ENCODE results near the gene SOWAHA.
"Not testable (repeated sequence)": the region's sequence is repeated elsewhere in the genome, so short reads cannot be mapped to it uniquely, and the experiment has no call there.

The SOWAHA gene

GRCh38 chr5:132848270-132848669 is 35.2 kb downstream of the SOWAHA start:
- H3K27me3 ChIP-seq (ENCODE audit: control insufficient read depth, insufficient read depth, low read length) = no peaks in the 10 kb centered on the region
- no peaks in the 10 kb centered on the region for H3K4me1 ChIP-seq (ENCODE audit: control insufficient read depth, low read depth, low read length)
- H3K4me3 ChIP-seq (ENCODE audit: low read length) = no peak overlapping the region
- no peak overlapping the region for H3K9ac ChIP-seq (ENCODE audit: low read length)
- H3K9me3 ChIP-seq (ENCODE audit: control insufficient read depth, low read depth, low read length) = no peaks in the 10 kb centered on the region
- H3K36me3 ChIP-seq (ENCODE audit: control insufficient read depth, low read depth, low read length) = no peaks in the 10 kb centered on the region
- no peak overlapping the region for H3K27ac ChIP-seq (ENCODE audit: low read length)

- H3K9ac ChIP-seq (ENCODE audit: low read length) = no peak overlapping the region
- H3K4me3 ChIP-seq (ENCODE audit: low read length) = no peak overlapping the region
- peaks cover under 1% of the 10 kb centered on the region for H3K4me1 ChIP-seq (ENCODE audit: control insufficient read depth, low read depth, low read length)
- H3K27ac ChIP-seq (ENCODE audit: low read length) = no peak overlapping the region
- H3K36me3 ChIP-seq (ENCODE audit: control insufficient read depth, low read depth, low read length) = no peaks in the 10 kb centered on the region
- no peaks in the 10 kb centered on the region for H3K27me3 ChIP-seq (ENCODE audit: control insufficient read depth, insufficient read depth, low read length)
- H3K9me3 ChIP-seq (ENCODE audit: control insufficient read depth, low read depth, low read length) = no peaks in the 10 kb centered on the region
Observed at GRCh38 chr5:132849347-132849746, 36.2 kb downstream of the SOWAHA start.

- Histone ChIP-seq H3K36me3 (ENCODE audit: control insufficient read depth, low read depth, low read length) (no peaks in the 10 kb centered on the region), H3K9me3 (ENCODE audit: control insufficient read depth, low read depth, low read length) (no peaks in the 10 kb centered on the region), H3K4me1 (ENCODE audit: control insufficient read depth, low read depth, low read length) (peaks cover 3% of the 10 kb centered on the region), H3K9ac (ENCODE audit: low read length) (no peak overlapping the region), H3K27ac (ENCODE audit: low read length) (no peak overlapping the region), H3K27me3 (ENCODE audit: control insufficient read depth, insufficient read depth, low read length) (no peaks in the 10 kb centered on the region), H3K4me3 (ENCODE audit: low read length) (no peak overlapping the region)
Observed at GRCh38 chr5:132850066-132850465, 37.0 kb downstream of the SOWAHA start.

GRCh38 chr5:132853323-132853722 is 40.2 kb downstream of the SOWAHA start:
- H3K9me3 ChIP-seq (ENCODE audit: control insufficient read depth, low read depth, low read length) = no peaks in the 10 kb centered on the region
- no peak overlapping the region for H3K4me3 ChIP-seq (ENCODE audit: low read length)
- no peak overlapping the region for H3K9ac ChIP-seq (ENCODE audit: low read length)
- no peaks in the 10 kb centered on the region for H3K36me3 ChIP-seq (ENCODE audit: control insufficient read depth, low read depth, low read length)
- no peak overlapping the region for H3K27ac ChIP-seq (ENCODE audit: low read length)
- H3K4me1 ChIP-seq (ENCODE audit: control insufficient read depth, low read depth, low read length) = peaks cover 3% of the 10 kb centered on the region
- H3K27me3 ChIP-seq (ENCODE audit: control insufficient read depth, insufficient read depth, low read length) = no peaks in the 10 kb centered on the region

- H3K36me3 ChIP-seq (ENCODE audit: control insufficient read depth, low read depth, low read length) = no peaks in the 10 kb centered on the region
- peaks cover 3% of the 10 kb centered on the region for H3K4me1 ChIP-seq (ENCODE audit: control insufficient read depth, low read depth, low read length)
- H3K9ac ChIP-seq (ENCODE audit: low read length) = no peak overlapping the region
- no peak overlapping the region for H3K4me3 ChIP-seq (ENCODE audit: low read length)
- no peaks in the 10 kb centered on the region for H3K27me3 ChIP-seq (ENCODE audit: control insufficient read depth, insufficient read depth, low read length)
- H3K9me3 ChIP-seq (ENCODE audit: control insufficient read depth, low read depth, low read length) = no peaks in the 10 kb centered on the region
- H3K27ac ChIP-seq (ENCODE audit: low read length) = no peak overlapping the region
Observed at GRCh38 chr5:132853790-132854189, 40.7 kb downstream of the SOWAHA start.

- Histone ChIP-seq H3K9ac (ENCODE audit: low read length) (no peak overlapping the region), H3K4me1 (ENCODE audit: control insufficient read depth, low read depth, low read length) (peaks cover 3% of the 10 kb centered on the region), H3K27me3 (ENCODE audit: control insufficient read depth, insufficient read depth, low read length) (no peaks in the 10 kb centered on the region), H3K4me3 (ENCODE audit: low read length) (no peak overlapping the region), H3K9me3 (ENCODE audit: control insufficient read depth, low read depth, low read length) (no peaks in the 10 kb centered on the region), H3K36me3 (ENCODE audit: control insufficient read depth, low read depth, low read length) (no peaks in the 10 kb centered on the region), H3K27ac (ENCODE audit: low read length) (no peak overlapping the region)
Observed at GRCh38 chr5:132854301-132854700, 41.2 kb downstream of the SOWAHA start.

- H3K9me3 ChIP-seq (ENCODE audit: control insufficient read depth, low read depth, low read length); H3K27me3 ChIP-seq (ENCODE audit: control insufficient read depth, insufficient read depth, low read length); H3K27ac ChIP-seq (ENCODE audit: low read length); H3K36me3 ChIP-seq (ENCODE audit: control insufficient read depth, low read depth, low read length); H3K4me1 ChIP-seq (ENCODE audit: control insufficient read depth, low read depth, low read length); H3K4me3 ChIP-seq (ENCODE audit: low read length); H3K9ac ChIP-seq (ENCODE audit: low read length): not testable (repeated sequence)
Observed at GRCh38 chr5:132854992-132855391, 41.9 kb downstream of the SOWAHA start.

- Histone ChIP-seq H3K36me3 (ENCODE audit: control insufficient read depth, low read depth, low read length) (no peaks in the 10 kb centered on the region), H3K27me3 (ENCODE audit: control insufficient read depth, insufficient read depth, low read length) (no peaks in the 10 kb centered on the region), H3K27ac (ENCODE audit: low read length) (no peak overlapping the region), H3K9me3 (ENCODE audit: control insufficient read depth, low read depth, low read length) (no peaks in the 10 kb centered on the region), H3K9ac (ENCODE audit: low read length) (no peak overlapping the region), H3K4me1 (ENCODE audit: control insufficient read depth, low read depth, low read length) (peaks cover 3% of the 10 kb centered on the region), H3K4me3 (ENCODE audit: low read length) (no peak overlapping the region)
Observed at GRCh38 chr5:132856011-132856410, 42.9 kb downstream of the SOWAHA start.

GRCh38 chr5:132859889-132860437 is 46.9 kb downstream of the SOWAHA start:
- Histone ChIP-seq H3K4me3 (ENCODE audit: low read length) (no peak overlapping the region), H3K27me3 (ENCODE audit: control insufficient read depth, insufficient read depth, low read length) (no peaks in the 10 kb centered on the region), H3K27ac (ENCODE audit: low read length) (no peak overlapping the region), H3K9ac (ENCODE audit: low read length) (no peak overlapping the region), H3K4me1 (ENCODE audit: control insufficient read depth, low read depth, low read length) (peaks cover 2% of the 10 kb centered on the region), H3K9me3 (ENCODE audit: control insufficient read depth, low read depth, low read length) (no peaks in the 10 kb centered on the region), H3K36me3 (ENCODE audit: control insufficient read depth, low read depth, low read length) (no peaks in the 10 kb centered on the region)

- peaks cover 7% of the 10 kb centered on the region for H3K4me1 ChIP-seq (ENCODE audit: control insufficient read depth, low read depth, low read length)
- H3K9ac ChIP-seq (ENCODE audit: low read length) = no peak overlapping the region
- no peaks in the 10 kb centered on the region for H3K9me3 ChIP-seq (ENCODE audit: control insufficient read depth, low read depth, low read length)
- no peaks in the 10 kb centered on the region for H3K27me3 ChIP-seq (ENCODE audit: control insufficient read depth, insufficient read depth, low read length)
- H3K36me3 ChIP-seq (ENCODE audit: control insufficient read depth, low read depth, low read length) = no peaks in the 10 kb centered on the region
- H3K4me3 ChIP-seq (ENCODE audit: low read length) = no peak overlapping the region
- no peak overlapping the region for H3K27ac ChIP-seq (ENCODE audit: low read length)
Observed at GRCh38 chr5:132860742-132861141, 47.6 kb downstream of the SOWAHA start.

GRCh38 chr5:132865668-132866341 is 52.7 kb downstream of the SOWAHA start:
- Histone ChIP-seq H3K27ac (ENCODE audit: low read length) (peak overlapping the region; percentile 66), H3K4me1 (ENCODE audit: control insufficient read depth, low read depth, low read length) (peaks cover 9% of the 10 kb centered on the region), H3K4me3 (ENCODE audit: low read length) (peak overlapping the region; percentile 91), H3K9ac (ENCODE audit: low read length) (peak overlapping the region; percentile 93), H3K36me3 (ENCODE audit: control insufficient read depth, low read depth, low read length) (peaks cover 17% of the 10 kb centered on the region), H3K27me3 (ENCODE audit: control insufficient read depth, insufficient read depth, low read length) (no peaks in the 10 kb centered on the region), H3K9me3 (ENCODE audit: control insufficient read depth, low read depth, low read length) (no peaks in the 10 kb centered on the region)
